ENCODE data around the gene TUB.

DNA sequence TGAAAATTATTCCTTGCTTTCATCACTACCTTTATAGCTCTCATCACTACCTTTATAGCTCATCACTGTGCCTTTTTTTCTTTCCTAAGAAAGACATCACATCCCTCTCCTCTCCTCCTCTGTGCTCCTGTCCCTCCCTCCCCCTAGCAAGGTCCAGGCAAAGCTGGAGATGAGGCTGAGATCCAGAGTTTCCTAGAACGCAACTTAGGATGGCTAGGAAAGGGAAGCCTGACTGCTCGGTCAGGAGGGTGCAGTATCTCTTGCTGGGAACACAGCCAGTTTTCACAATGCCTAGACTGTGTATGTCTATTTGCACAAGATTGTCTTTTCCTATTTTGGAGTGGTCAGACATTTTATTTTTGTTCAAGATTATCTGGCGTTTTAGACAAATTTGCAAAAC lies 24.7 kb downstream of the TUB start:
- no peak for TF ChIP-seq POLR2A (IDR thresholded peaks at IDR 0.05)
- TF ChIP-seq, protein P1, sequence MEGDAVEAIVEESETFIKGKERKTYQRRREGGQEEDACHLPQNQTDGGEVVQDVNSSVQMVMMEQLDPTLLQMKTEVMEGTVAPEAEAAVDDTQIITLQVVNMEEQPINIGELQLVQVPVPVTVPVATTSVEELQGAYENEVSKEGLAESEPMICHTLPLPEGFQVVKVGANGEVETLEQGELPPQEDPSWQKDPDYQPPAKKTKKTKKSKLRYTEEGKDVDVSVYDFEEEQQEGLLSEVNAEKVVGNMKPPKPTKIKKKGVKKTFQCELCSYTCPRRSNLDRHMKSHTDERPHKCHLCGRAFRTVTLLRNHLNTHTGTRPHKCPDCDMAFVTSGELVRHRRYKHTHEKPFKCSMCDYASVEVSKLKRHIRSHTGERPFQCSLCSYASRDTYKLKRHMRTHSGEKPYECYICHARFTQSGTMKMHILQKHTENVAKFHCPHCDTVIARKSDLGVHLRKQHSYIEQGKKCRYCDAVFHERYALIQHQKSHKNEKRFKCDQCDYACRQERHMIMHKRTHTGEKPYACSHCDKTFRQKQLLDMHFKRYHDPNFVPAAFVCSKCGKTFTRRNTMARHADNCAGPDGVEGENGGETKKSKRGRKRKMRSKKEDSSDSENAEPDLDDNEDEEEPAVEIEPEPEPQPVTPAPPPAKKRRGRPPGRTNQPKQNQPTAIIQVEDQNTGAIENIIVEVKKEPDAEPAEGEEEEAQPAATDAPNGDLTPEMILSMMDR (IDR thresholded peaks at IDR 0.05 in 8 of 11, conservative IDR thresholded peaks at IDR 0.05 in 3 of 11), result no peak

Data from spleen (tissue), 7 donors.